ENCODE results near the gene NCKAP1. TPM values are rescaled to one million over a fixed set of nuclear protein-coding genes. Genes with fewer than 3 reads are reported as not detected.

The NCKAP1 gene
- total RNA-seq, 1 experiment from 2014 or later, result 112 TPM

- H3K27ac Mint-ChIP-seq, result 0 out of 7 replicates have a peak overlapping the region, but pooled peaks of 1 of the 3 experiments have one; percentile 6
- Histone ChIP-seq H3K56ac (ENCODE audit: insufficient read length, low read depth, low read length) (no peak overlapping the region), H3K27me3 (ENCODE audit: insufficient read depth, low read length) (no peaks in the 10 kb centered on the region), H3K4me2 (ENCODE audit: insufficient read depth, insufficient read length, low read length) (no peak overlapping the region), H2BK15ac (ENCODE audit: low read depth, low read length) (no peak overlapping the region), H2AK5ac (ENCODE audit: insufficient read length, low read length) (no peak overlapping the region), H2BK12ac (ENCODE audit: insufficient read length, low read depth, low read length) (no peak overlapping the region), H4K8ac (replicated peaks; ENCODE audit: insufficient read length, low read depth, low read length) (no peak overlapping the region), H3K23me2 (ENCODE audit: insufficient read length, low read depth, low read length, poor library complexity, severe bottlenecking) (no peaks in the 10 kb centered on the region), H3T11ph (ENCODE audit: low read length) (no peak overlapping the region), H3K23ac (ENCODE audit: insufficient read length, low read depth, low read length) (no peak overlapping the region), H3K4ac (ENCODE audit: low read depth, low read length) (no peak overlapping the region), H2AFZ (ENCODE audit: low read length) (no peak overlapping the region), H2BK120ac (ENCODE audit: low read depth, low read length, poor library complexity, severe bottlenecking) (no peak overlapping the region), H4K20me1 (ENCODE audit: control insufficient read depth, insufficient read depth, insufficient read length) (no peaks in the 10 kb centered on the region), H3K79me2 (ENCODE audit: insufficient read depth, low read length) (no peaks in the 10 kb centered on the region), H2BK5ac (ENCODE audit: insufficient read length, low read length) (no peak overlapping the region), H4K5ac (ENCODE audit: insufficient read length, low read depth, low read length) (no peak overlapping the region), H3K9ac (ENCODE audit: extremely low read depth, insufficient read length, low read length) (no peak overlapping the region), H4K91ac (ENCODE audit: insufficient read length, low read depth, low read length) (no peak overlapping the region), H2BK20ac (ENCODE audit: low read depth, low read length, poor library complexity, severe bottlenecking) (no peak overlapping the region), H3K14ac (ENCODE audit: insufficient read depth, low read length) (no peak overlapping the region), H3K4me1 (ENCODE audit: insufficient read depth, low read length) (no peaks in the 10 kb centered on the region), H3K79me1 (ENCODE audit: insufficient read depth, low read depth, low read length, poor library complexity, severe bottlenecking) (no peaks in the 10 kb centered on the region), H3K18ac (ENCODE audit: insufficient read length, low read depth, low read length) (no peak overlapping the region), H3K27ac (ENCODE audit: insufficient read length, low read depth, low read length) (no peak overlapping the region), H3K9me3 (ENCODE audit: control insufficient read depth, low read depth, low read length) (no peaks in the 10 kb centered on the region)
- H3K27me3 Mint-ChIP-seq (ENCODE audit: low read depth), result no peaks in the 10 kb centered on the region
- WGBS (ENCODE audit: extremely low coverage, insufficient read length, low lambda C conversion rate), result no CpG with 5 or more reads among the region's 2 CpGs
- H3K4me1 Mint-ChIP-seq, result no peaks in the 10 kb centered on the region
- H3K9me3 Mint-ChIP-seq, result no peaks in the 10 kb centered on the region
- no peak overlapping the region for H3K4me3 Mint-ChIP-seq
- peaks cover 5 to 51% (median 49%) of the 10 kb centered on the region in 3 experiments; a peak in 6 of 7 replicates for H3K36me3 Mint-ChIP-seq (ENCODE audit: insufficient read depth in 1 of 3, low read depth in 3 of 3)
- TF ChIP-seq CTCF (conservative IDR thresholded peaks at IDR 0.05), result no peak
- DNase-seq, result no peak
Measured at GRCh38 chr2:182943339-182943738, 94.9 kb downstream of the NCKAP1 start.

Measured in H9 (cell line).